RWPE1 (cell line): Measurements from ENCODE around the gene TCF12.
"Not testable (repeated sequence)": the region's sequence is repeated elsewhere in the genome, so short reads cannot be mapped to it uniquely, and the experiment has no call there.

Experiments
- CTCF ChIA-PET: fragments of 350-600 bp; sonication (Branson Sonifier 250); formaldehyde crosslinking; extraction: SDS; loops from one replicate; lab custom pipeline; 2021; lab: Yijun Ruan, JAX
- POLR2A ChIA-PET: fragments of 400-600 bp; formaldehyde crosslinking; extraction: SDS; loops from one replicate; lab custom pipeline; 2020; ENCODE audit warnings: antibody characterized with exemption; ENCODE audit not compliant: low non-redundant PET; lab: Yijun Ruan, JAX
- DNase-seq: peaks from one replicate; pipeline ENCODE4 v3.0.0; 2012; ENCODE audit warnings: low spot score
- H3K27ac ChIP-seq: fragments of 450-650 bp; 2 replicates; pipeline ENCODE4 v1.5.1; 2017
- TF ChIP-seq, protein P1 (sequence below): fragments of 450-650 bp; conservative IDR thresholded peaks from 2 replicates; pipeline ENCODE4 v1.5.1; 2017; ENCODE audit warnings: low read depth, mild to moderate bottlenecking

Gene TCF12

DNA sequence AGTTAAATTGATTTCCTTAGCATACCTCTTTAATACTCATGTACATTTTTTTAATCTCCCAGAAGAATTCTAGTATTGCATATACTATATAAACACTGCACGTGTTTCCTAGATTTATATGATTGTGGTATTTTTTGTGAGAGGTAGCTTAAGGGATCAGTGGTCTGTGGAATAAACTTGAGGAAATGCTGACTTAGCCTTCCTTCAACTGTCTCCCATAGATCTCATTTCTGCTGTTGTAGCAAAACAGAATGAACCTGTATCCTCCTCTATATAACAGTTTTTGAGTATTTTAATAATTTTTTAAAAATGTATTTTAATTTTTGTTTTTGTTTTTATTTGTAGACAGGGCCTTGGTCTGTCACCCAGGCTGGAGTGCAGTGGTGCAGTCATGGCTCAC is 86.8 kb downstream of the TCF12 start:
- ChIA-PET POLR2A (interaction anchor here (0.5 kb wide), 1 partner anchor 649 kb away, joined by 5 read pairs; no protein-coding TSS in a partner anchor), CTCF (no interaction called here)
- DNase-seq = no peak
- TF ChIP-seq, protein P1, sequence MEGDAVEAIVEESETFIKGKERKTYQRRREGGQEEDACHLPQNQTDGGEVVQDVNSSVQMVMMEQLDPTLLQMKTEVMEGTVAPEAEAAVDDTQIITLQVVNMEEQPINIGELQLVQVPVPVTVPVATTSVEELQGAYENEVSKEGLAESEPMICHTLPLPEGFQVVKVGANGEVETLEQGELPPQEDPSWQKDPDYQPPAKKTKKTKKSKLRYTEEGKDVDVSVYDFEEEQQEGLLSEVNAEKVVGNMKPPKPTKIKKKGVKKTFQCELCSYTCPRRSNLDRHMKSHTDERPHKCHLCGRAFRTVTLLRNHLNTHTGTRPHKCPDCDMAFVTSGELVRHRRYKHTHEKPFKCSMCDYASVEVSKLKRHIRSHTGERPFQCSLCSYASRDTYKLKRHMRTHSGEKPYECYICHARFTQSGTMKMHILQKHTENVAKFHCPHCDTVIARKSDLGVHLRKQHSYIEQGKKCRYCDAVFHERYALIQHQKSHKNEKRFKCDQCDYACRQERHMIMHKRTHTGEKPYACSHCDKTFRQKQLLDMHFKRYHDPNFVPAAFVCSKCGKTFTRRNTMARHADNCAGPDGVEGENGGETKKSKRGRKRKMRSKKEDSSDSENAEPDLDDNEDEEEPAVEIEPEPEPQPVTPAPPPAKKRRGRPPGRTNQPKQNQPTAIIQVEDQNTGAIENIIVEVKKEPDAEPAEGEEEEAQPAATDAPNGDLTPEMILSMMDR = no peak
- no peak overlapping the region for H3K27ac ChIP-seq

DNA sequence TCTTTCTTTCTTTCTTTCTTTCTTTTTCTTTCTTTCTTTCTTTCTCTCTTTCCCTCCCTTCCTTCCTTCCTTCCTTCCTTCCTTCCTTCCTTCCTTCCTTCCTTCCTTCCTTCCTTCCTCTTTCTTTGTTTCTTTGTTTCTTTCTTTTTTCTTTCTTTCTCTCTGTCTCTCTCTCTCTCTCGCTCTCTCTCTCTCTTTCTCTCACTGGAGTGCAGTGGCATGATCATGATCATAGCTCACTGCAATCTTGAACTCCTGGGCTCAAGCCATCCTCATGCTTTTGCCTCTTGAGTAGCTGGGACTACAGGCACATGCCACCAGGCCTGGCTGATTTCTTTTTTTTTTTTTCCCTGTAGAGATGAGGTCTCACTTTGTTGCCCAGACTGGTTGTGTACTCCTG is 89.4 kb downstream of the TCF12 start:
- H3K27ac ChIP-seq = not testable (repeated sequence)

DNA sequence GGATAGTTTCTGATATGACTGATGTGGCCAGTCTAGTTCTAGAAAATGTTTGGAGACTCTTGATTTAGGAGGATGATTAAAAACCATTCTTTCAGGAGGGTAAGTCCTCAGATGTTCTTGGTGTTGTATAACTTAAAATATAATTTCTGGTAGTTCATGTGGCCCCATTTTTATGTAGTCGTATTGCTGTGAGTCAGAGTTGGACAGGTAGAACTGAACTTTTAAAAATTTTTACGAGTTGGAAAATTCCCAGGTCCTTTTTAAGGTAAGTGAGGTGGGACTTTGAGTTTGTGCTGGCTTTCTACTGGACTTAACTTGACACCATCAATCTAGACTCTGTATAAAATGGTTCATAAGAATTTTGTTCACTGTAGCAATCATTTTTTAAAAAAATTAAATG is 92.3 kb downstream of the TCF12 start:
- DNase-seq = no peak
- H3K27ac ChIP-seq = no peak overlapping the region
- POLR2A ChIA-PET = no interaction called here
- CTCF ChIA-PET = no interaction called here
- TF ChIP-seq, protein P1 = no peak

More for the DNA sequence above, 89.4 kb downstream of the TCF12 start:
- POLR2A ChIA-PET, DNase-seq, CTCF ChIA-PET: not testable (repeated sequence)

DNA sequence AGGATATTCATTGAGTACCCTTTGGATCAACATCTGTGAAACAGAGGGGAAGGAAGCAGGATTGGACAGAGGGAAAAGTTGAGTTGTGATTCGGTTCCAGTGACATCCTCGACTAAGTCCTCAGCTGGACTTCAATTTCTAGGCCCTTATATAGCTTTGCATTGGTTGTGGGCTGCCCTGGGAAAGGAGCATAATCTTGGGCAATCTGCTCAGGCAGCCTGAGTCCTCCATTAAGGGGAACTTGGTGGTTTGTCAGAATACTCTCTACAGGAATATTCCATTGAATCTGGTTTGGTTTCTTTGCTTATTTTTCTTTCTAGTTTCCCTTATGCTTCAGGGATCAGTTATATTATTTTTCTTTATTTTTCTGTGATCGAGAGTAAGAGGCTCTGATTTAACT is 94.1 kb downstream of the TCF12 start:
- ChIA-PET CTCF (interaction anchor here (0.5 kb wide), 1 partner anchor 65 kb away, joined by 3 read pairs; no protein-coding TSS in a partner anchor), POLR2A (no interaction called here)

DNA sequence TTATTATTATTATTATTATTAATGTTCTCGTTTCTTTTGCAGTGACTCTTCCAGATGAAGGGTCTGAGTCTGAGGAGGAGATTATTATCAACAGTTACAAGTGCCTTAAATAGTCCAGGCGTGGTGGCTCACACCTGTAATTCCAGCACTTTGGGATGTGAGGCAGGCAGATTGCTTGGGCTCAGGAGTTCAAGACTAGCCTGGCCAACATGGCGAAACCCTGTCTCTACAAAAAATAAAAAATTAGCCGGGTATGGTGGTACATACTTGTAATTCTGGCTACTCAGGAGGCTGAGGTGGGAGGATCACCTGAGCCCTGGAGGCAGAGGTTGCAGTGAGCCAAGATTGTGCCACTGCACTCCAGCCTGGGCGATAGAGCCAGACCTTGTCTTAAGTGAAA is 96.5 kb downstream of the TCF12 start:
- H3K27ac ChIP-seq, POLR2A ChIA-PET, CTCF ChIA-PET, DNase-seq: not testable (repeated sequence)

More for the DNA sequence above, 94.1 kb downstream of the TCF12 start:
- H3K27ac ChIP-seq = no peak overlapping the region
- TF ChIP-seq, protein P1 = no peak
- DNase-seq = no peak

DNA sequence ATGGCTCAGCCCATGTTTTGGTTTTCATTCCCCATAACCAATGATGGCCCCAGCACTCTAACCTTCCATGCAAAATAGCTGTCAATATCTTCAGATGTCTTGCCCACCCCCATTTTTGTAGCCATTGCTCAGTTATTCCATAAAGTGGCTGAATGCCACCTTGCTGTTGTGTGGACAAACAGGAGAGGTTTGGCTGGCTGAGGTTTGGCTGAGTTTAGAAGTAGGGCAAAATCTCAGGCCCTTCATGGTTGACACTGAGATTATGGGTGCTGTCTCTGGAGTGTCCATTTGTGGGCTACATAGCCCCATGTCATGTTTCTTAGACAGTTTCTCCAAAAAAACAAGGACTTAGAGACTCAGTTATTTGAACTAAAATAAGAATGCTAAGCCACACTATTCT is 96.9 kb downstream of the TCF12 start:
- ChIA-PET CTCF (no interaction called here), POLR2A (no interaction called here)
- TF ChIP-seq, protein P1 = no peak
- H3K27ac ChIP-seq = no peak overlapping the region
- DNase-seq = no peak

DNA sequence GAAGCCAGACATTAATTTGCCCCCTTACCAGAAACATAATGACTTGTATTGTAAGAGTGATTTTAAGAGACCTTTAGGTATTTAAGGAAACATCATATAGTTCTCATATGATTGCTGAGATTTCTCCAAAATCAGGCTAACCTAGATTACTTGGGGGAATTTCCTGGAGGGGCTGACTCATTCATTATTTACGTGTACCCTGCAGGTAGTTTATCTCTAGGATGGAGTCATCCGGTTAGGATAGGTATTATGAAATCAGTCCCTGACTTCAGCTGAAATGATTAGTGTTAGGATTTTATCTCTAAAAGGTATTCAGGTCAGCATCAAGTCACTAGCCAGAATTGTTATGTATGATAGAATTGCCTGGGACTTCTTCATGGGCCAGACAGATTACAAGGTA is 97.5 kb downstream of the TCF12 start:
- POLR2A ChIA-PET = no interaction called here
- TF ChIP-seq, protein P1 = no peak
- CTCF ChIA-PET = no interaction called here
- H3K27ac ChIP-seq = no peak overlapping the region
- peak; percentile 91 for DNase-seq

DNA sequence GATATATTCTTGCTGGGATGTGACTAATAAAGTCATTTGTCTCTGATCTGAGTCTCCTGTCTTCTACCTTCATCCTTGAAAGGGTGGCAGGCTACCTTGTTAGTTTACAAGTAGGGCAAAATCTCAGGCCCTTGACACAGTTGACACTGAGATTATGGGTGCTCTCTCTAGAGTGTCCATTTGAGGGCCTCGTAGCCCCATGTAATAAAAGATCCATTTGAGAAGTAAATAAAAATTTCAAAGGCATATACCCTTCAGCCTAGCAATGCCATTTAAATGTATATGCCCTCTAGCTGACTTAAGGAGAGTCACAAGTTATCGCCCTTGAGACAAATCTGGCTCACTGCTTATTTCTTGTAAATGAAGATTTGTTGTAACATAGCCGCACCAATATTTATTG is 98.6 kb downstream of the TCF12 start:
- ChIA-PET POLR2A (no interaction called here), CTCF (no interaction called here)
- TF ChIP-seq, protein P1 = no peak
- no peak for DNase-seq
- H3K27ac ChIP-seq = no peak overlapping the region
